Liver (tissue), 9 donors: ENCODE results near the gene ZNF343. TPM values are rescaled to one million over a fixed set of nuclear protein-coding genes. Genes with fewer than 3 reads are reported as not detected.

Experiments used
- DNase-seq: peaks from one replicate; pipeline ENCODE4 v3.0.0-alpha.2; 2017; ENCODE audit warnings: low spot score
- H3K27ac ChIP-seq, 2 donors: one replicate each; pipeline ENCODE4 v1.7.0; 2013; ENCODE audit warnings: inconsistent platforms in 2 of 2, low read length in 2 of 2, control low read depth in 1 of 2, low read depth in 1 of 2, mild to moderate bottlenecking in 1 of 2
- H3K27me3 ChIP-seq, 4 donors: one replicate each; pipeline versions ENCODE4 v1.6.1 to v1.7.0; 2013; ENCODE audit warnings: low read length in 3 of 4, inconsistent platforms in 1 of 4, mild to moderate bottlenecking in 1 of 4, moderate library complexity in 1 of 4; ENCODE audit not compliant: control insufficient read depth in 4 of 4, insufficient read depth in 4 of 4
- H3K36me3 ChIP-seq, 4 donors: one replicate each; pipeline versions ENCODE4 v1.6.1 to v1.7.0; 2013; ENCODE audit warnings: low read length in 3 of 4, mild to moderate bottlenecking in 3 of 4, low read depth in 1 of 4, moderate library complexity in 1 of 4; ENCODE audit not compliant: control insufficient read depth in 4 of 4, insufficient read depth in 3 of 4
- H3K4me1 ChIP-seq, 4 donors: one replicate each; pipeline versions ENCODE4 v1.6.1 to v1.7.0; 2013; ENCODE audit warnings: low read length in 3 of 4, mild to moderate bottlenecking in 3 of 4, moderate library complexity in 1 of 4; ENCODE audit not compliant: control insufficient read depth in 4 of 4, insufficient read depth in 4 of 4
- H3K4me3 ChIP-seq, 3 donors: one replicate each; pipeline versions ENCODE4 v1.6.1 to v1.7.0; 2013; ENCODE audit warnings: low read length in 3 of 3, control low read depth in 1 of 3, low read depth in 1 of 3, mild to moderate bottlenecking in 1 of 3
- H3K9ac ChIP-seq, 2 donors: one replicate each; pipeline ENCODE4 v1.7.0; 2013; ENCODE audit warnings: low read length in 2 of 2, mild to moderate bottlenecking in 2 of 2, moderate library complexity in 2 of 2, control low read depth in 1 of 2, low read depth in 1 of 2
- H3K9me3 ChIP-seq, 4 donors: one replicate each; pipeline versions ENCODE4 v1.6.1 to v1.7.0; 2013; ENCODE audit warnings: low read length in 3 of 4; ENCODE audit not compliant: control insufficient read depth in 4 of 4
- ATF3 ChIP-seq: IDR thresholded peaks from 2 replicates; pipeline ENCODE4 v1.6.1; 2016; ENCODE audit warnings: antibody characterized with exemption
- CTCF ChIP-seq: fragments of 150-350 bp; IDR thresholded peaks from 2 replicates; pipeline ENCODE4 v1.5.1; 2017; ENCODE audit warnings: improper control_type of control experiment, low read depth, low read length; ENCODE audit not compliant: missing input control
- EGR1 ChIP-seq, 2 donors: IDR thresholded peaks; 2 replicates each; pipeline ENCODE4 v1.6.1; 2016 to 2018; ENCODE audit warnings: antibody characterized with exemption in 2 of 2, low read depth in 2 of 2
- FOXA1 ChIP-seq: IDR thresholded peaks from 2 replicates; pipeline ENCODE4 v1.6.1; 2016; ENCODE audit warnings: antibody characterized with exemption
- FOXA2 ChIP-seq: IDR thresholded peaks from 2 replicates; pipeline ENCODE4 v1.6.1; 2016; ENCODE audit warnings: antibody characterized with exemption
- HNF4A ChIP-seq, 2 donors: conservative IDR thresholded peaks; 2 replicates each; pipeline ENCODE4 v1.6.1; 2016; ENCODE audit warnings: antibody characterized with exemption in 2 of 2, mild to moderate bottlenecking in 2 of 2
- HNF4G ChIP-seq: IDR thresholded peaks from 2 replicates; pipeline ENCODE4 v1.6.1; 2016; ENCODE audit warnings: antibody characterized with exemption
- JUND ChIP-seq, 2 donors: IDR thresholded peaks; 2 replicates each; pipeline ENCODE4 v1.6.1; 2016; ENCODE audit warnings: antibody characterized with exemption in 2 of 2
- MAX ChIP-seq: IDR thresholded peaks from 2 replicates; pipeline ENCODE4 v1.6.1; 2016; ENCODE audit warnings: antibody characterized with exemption
- NR2F2 ChIP-seq: IDR thresholded peaks from 2 replicates; pipeline ENCODE4 v1.6.1; 2016; ENCODE audit warnings: antibody characterized with exemption
- RAD21 ChIP-seq, 2 donors: IDR thresholded peaks; 2 replicates each; pipeline ENCODE4 v1.6.1; 2016; ENCODE audit warnings: antibody characterized with exemption in 2 of 2, mild to moderate bottlenecking in 2 of 2
- REST ChIP-seq: IDR thresholded peaks from 2 replicates; pipeline ENCODE4 v1.6.1; 2016; ENCODE audit warnings: antibody characterized with exemption, mild to moderate bottlenecking
- RXRA ChIP-seq, 2 donors: IDR thresholded peaks; 2 replicates each; pipeline ENCODE4 v1.6.1; 2017 to 2018; ENCODE audit warnings: antibody characterized with exemption in 2 of 2, mild to moderate bottlenecking in 1 of 2
- SP1 ChIP-seq: IDR thresholded peaks from 2 replicates; pipeline ENCODE4 v1.6.1; 2018; ENCODE audit warnings: antibody characterized with exemption, mild to moderate bottlenecking
- TAF1 ChIP-seq: conservative IDR thresholded peaks from 2 replicates; pipeline ENCODE4 v1.6.1; 2016; ENCODE audit warnings: antibody characterized with exemption, mild to moderate bottlenecking
- YY1 ChIP-seq: IDR thresholded peaks from 2 replicates; pipeline ENCODE4 v1.6.1; 2016; ENCODE audit warnings: antibody characterized with exemption, mild to moderate bottlenecking
- ZBTB33 ChIP-seq: IDR thresholded peaks from 2 replicates; pipeline ENCODE4 v1.6.1; 2016; ENCODE audit warnings: antibody characterized with exemption
- WGBS: extraction: QIAGEN DNeasy Blood & Tissue Kit; methylation state at CpG from one replicate; pipeline ENCODE4 v1.1.7; 2013; 5-methylcytosine and 5-hydroxymethylcytosine counted together
- polyA plus RNA-seq, 2 donors: library from polyadenylated mRNA; stranded (reverse) in 1 of 2; unstranded in 1 of 2; fragments of 200-250 nt in 1 of 2; fragments of >200 nt in 1 of 2; fragmentation: Nextera tagmentation in 1 of 2; extraction: Ambion mirVana in 1 of 2; gene quantifications; one replicate each; pipeline versions ENCODE4 v1.2.1 to v1.2.3, GENCODE V29; 2013 to 2015
- total RNA-seq, 2 donors: library from RNA; depleted of rRNA; stranded (reverse); fragments of >200 nt; gene quantifications; one replicate each; pipeline ENCODE4 v1.2.3, GENCODE V29; 2014
- donor health status: healthy.
- donor health status: healthy.
- donor health status: healthy.
- donor health status: healthy.
- donor health status: healthy.

Gene ZNF343
- total and polyA plus RNA-seq, 4 donors: 3.3 to 10.5 (median 4.2) TPM

GRCh38 chr20:2516399-2516798 is 7.7 kb upstream of the ZNF343 start:
- WGBS: 78% methylated on average over 2 of the region's 2 CpGs
- no peaks in the 10 kb centered on the region for H3K27me3 ChIP-seq
- no peaks in the 10 kb centered on the region for H3K9me3 ChIP-seq
- H3K4me3 ChIP-seq: no peak overlapping the region
- no peak overlapping the region for H3K9ac ChIP-seq
- H3K27ac ChIP-seq: no peak overlapping the region
- no peak for DNase-seq
- TF ChIP-seq TAF1 (no peak), SP1 (no peak), JUND (IDR thresholded peaks at IDR 0.05) (no peak), CTCF (no peak), REST (no peak), YY1 (no peak)
- H3K4me1 ChIP-seq: no peaks in the 10 kb centered on the region
- H3K36me3 ChIP-seq: no peaks in the 10 kb centered on the region

- no peaks in the 10 kb centered on the region for H3K27me3 ChIP-seq
- no peak overlapping the region for H3K4me3 ChIP-seq
- H3K9me3 ChIP-seq: no peaks in the 10 kb centered on the region
- no peak for DNase-seq
- WGBS: 91% methylated on average over 1 of the region's 1 CpG
- H3K36me3 ChIP-seq: no peaks in the 10 kb centered on the region
- no peaks in the 10 kb centered on the region for H3K4me1 ChIP-seq
- H3K27ac ChIP-seq: no peak overlapping the region
- TF ChIP-seq RXRA (IDR thresholded peaks at IDR 0.05) (no peak), REST (no peak), YY1 (no peak), CTCF (no peak), HNF4G (no peak), ZBTB33 (no peak), TAF1 (no peak), HNF4A (conservative IDR thresholded peaks at IDR 0.05) (no peak), EGR1 (IDR thresholded peaks at IDR 0.05; ENCODE audit: low read depth in 2 of 2) (no peak), RAD21 (IDR thresholded peaks at IDR 0.05) (no peak), MAX (no peak), NR2F2 (no peak), SP1 (no peak), FOXA1 (no peak), FOXA2 (no peak), ATF3 (no peak)
- no peak overlapping the region for H3K9ac ChIP-seq
These were observed 6.5 kb upstream of the ZNF343 start for GRCh38 chr20:2515203-2515602.
